PC-9 (cell line): ENCODE measurements around the gene CA4.

ENCODE experiments used
- EZH2 ChIP-seq: fragments of 200-600 bp; sonication (generic); IDR thresholded peaks from 2 replicates; pipeline ENCODE4 v1.8.0; 2017; ENCODE audit warnings: antibody characterized with exemption, low read depth
- TF ChIP-seq, protein P1 (sequence below): fragments of 200-600 bp; sonication (generic); conservative IDR thresholded peaks from 2 replicates; pipeline ENCODE4 v1.6.1; 2017; ENCODE audit warnings: mixed run types, antibody characterized with exemption, mild to moderate bottlenecking, moderate library complexity

DNA sequence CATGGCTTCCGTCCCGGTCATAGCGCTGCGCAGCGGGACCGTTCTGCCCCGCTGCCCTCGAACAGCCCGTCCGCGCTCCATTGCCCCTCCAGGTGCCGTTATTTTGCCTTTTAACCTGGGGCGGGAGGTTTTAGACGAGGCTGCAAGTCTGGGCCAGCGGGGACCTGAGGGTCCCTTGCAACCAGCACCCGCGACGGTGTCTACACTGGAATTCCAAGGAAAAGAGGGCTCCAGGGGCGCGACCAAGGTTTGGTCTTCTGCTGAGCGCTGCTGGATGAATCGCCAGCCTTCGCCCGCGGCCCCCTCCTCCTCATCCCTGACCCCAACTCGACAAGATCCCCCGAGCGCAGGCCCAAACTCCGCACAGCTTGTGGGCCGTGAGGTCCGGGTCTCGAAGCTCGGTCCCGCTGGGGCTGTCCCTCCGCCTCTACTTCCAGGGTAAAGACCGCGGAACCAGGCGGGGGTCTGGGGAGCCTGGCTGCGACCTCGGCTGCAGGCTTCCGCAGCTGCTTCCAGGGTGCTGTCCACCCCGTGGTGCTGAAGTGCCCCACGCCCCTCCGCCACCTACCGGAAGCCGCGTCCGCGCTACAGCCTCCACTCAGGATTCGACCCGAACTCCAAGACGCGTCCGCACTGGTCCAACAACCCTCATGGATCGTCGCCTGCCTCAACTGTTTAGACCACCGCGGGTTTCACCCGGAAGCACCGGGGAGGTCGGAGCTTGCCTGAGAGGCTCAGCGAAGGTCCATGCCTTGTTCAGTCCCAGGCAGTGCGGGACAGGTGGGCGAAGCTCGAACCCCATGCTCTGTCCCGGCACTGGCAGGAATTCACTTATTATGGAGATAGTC is 10.1 kb upstream of the CA4 start:
- TF ChIP-seq, protein P1, sequence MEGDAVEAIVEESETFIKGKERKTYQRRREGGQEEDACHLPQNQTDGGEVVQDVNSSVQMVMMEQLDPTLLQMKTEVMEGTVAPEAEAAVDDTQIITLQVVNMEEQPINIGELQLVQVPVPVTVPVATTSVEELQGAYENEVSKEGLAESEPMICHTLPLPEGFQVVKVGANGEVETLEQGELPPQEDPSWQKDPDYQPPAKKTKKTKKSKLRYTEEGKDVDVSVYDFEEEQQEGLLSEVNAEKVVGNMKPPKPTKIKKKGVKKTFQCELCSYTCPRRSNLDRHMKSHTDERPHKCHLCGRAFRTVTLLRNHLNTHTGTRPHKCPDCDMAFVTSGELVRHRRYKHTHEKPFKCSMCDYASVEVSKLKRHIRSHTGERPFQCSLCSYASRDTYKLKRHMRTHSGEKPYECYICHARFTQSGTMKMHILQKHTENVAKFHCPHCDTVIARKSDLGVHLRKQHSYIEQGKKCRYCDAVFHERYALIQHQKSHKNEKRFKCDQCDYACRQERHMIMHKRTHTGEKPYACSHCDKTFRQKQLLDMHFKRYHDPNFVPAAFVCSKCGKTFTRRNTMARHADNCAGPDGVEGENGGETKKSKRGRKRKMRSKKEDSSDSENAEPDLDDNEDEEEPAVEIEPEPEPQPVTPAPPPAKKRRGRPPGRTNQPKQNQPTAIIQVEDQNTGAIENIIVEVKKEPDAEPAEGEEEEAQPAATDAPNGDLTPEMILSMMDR: no peak
- TF ChIP-seq EZH2: no peak
